ENCODE data around the gene PRICKLE2.

PRICKLE2 gene

GRCh38 chr3:64067506-64068346 is 157.5 kb downstream of the PRICKLE2 start:
- no peak for DNase-seq

GRCh38 chr3:64064804-64065203 is 160.5 kb downstream of the PRICKLE2 start:
- DNase-seq, result no peak

DNA sequence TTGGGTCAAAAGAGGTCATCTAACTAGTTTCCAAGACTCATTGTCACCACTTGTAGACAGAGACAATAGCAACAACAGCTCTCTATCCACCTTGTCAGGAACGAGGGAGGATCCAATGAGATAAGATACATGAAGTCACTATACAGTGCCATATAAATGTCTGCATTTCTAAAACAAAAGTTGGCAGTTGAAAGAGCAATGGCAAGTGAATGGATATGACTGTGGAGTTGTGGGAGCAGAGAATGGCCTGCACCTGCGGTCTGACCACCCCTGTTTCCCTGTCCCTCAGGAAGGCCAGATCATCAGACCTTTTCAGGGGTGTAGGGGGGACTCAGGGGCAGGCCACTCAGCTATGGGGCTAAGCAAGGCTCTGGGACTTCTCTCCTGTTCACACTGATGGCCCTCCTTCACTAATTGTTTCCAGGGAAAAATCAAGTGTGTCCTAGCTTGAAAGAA is 161.3 kb downstream of the PRICKLE2 start:
- DNase-seq, result no peak

- DNase-seq, result no peak
These were observed 161.9 kb downstream of the PRICKLE2 start for GRCh38 chr3:64063207-64063982.

DNA sequence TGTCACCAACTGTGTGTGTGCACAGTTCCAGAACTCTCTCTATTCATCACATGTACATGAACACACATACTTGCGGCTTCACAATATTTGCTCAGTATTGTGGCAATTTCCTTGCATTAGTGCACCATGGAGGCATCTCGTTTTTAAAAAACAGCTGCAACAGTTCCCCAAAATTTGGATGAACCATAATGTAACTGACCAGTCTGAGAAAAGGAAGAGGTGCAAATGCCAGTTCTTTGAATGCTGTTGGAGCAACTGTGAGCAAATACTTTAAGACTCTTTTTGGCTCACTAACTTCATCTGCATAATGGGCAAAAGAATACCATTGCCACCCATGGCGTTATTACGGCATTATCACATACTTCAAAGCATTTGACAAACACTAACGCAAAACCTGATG is 163.6 kb downstream of the PRICKLE2 start:
- DNase-seq, result no peak

GRCh38 chr3:64059484-64060175 is 165.6 kb downstream of the PRICKLE2 start:
- DNase-seq, result no peak

DNA sequence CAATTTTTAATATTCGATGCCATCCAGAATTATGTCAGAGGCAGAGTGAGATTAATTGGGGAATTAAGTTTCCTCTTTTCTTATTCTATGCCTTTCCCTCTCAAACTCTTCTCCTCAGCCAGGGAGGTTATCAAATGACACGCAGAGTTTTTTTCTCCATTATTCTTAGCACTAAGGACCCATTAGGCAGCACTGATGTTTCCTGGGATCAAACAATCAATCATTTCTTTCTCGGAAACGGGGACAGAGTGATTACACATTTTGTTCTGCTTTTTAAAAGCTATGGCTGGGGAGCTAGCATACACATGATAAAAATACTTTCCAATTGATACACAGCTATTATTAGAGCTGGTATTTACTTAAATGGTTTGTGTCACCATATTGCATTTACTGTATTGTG is 166.7 kb downstream of the PRICKLE2 start:
- no peak for DNase-seq

DNA sequence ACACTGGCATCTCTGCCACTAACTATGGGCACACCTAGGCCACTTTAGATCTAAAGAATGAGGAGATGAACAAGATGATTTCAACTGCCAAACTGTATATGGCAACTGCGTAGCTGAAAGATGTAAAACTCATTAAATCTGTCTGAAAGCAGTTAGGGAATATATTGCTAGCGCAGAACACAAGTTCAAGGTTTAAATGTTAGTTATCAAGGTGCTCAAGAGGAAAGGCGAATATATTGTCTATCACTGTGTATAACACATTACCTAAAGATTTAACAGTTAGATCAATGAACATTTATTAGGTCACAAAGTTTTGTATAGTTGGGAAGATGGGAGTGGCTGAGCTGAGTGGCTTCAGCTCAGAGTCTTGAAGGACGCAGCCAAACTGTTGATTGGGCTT is 168.0 kb downstream of the PRICKLE2 start:
- DNase-seq, result no peak

- DNase-seq, result no peak
These were observed 168.6 kb downstream of the PRICKLE2 start for GRCh38 chr3:64056606-64057180.

GRCh38 chr3:64055076-64055475 is 170.2 kb downstream of the PRICKLE2 start:
- no peak for DNase-seq

- no peak for DNase-seq
These were observed 170.8 kb downstream of the PRICKLE2 start for GRCh38 chr3:64054488-64054887.

- DNase-seq, result no peak
These were observed 171.7 kb downstream of the PRICKLE2 start for GRCh38 chr3:64053581-64053980.

DNA sequence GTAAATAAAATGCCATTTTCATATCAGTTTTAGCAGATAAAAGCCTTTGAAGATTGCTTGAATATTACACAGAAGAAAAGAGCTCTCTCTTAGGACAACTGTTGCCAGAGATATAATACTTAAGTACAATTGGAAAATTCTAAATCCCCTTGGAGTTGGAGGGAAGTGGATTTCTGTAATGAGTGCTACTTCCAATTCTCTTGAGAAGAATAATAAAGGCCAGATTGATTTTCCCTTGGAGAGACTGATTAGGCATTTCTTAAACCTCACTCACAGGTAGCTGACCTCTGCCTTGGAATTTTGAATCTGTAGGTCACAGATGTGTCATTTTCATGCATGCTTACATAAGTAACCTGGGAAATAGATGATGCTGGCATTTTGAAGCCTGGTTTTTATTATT is 172.1 kb downstream of the PRICKLE2 start:
- no peak for DNase-seq

DNA sequence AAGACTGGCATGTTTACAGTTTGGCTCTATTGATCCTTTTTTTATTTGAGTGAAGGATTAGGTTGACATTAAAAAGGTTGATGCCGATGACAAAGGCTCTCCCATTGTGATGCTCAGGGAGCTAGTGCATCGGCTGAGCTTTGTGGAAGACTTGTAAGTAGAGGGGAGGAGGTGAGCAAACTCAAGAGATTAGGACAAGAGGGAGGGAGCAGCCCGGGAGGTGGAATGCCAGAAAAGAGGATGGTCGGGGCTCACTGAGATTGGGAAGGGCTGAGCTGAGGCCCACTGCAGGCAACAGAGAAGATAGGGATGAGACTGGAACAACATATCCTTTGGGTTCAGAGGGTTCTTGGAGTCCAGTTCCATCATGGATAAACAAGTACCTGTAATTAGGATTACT is 175.4 kb downstream of the PRICKLE2 start:
- no peak for DNase-seq

GRCh38 chr3:64049136-64049535 is 176.1 kb downstream of the PRICKLE2 start:
- peak; percentile 8 for DNase-seq

- DNase-seq, result no peak
These were observed 176.6 kb downstream of the PRICKLE2 start for GRCh38 chr3:64048631-64049061.

- no peak for DNase-seq
These were observed 177.5 kb downstream of the PRICKLE2 start for GRCh38 chr3:64047787-64048186.

GRCh38 chr3:64046996-64047594 is 178.2 kb downstream of the PRICKLE2 start:
- no peak for DNase-seq

DNA sequence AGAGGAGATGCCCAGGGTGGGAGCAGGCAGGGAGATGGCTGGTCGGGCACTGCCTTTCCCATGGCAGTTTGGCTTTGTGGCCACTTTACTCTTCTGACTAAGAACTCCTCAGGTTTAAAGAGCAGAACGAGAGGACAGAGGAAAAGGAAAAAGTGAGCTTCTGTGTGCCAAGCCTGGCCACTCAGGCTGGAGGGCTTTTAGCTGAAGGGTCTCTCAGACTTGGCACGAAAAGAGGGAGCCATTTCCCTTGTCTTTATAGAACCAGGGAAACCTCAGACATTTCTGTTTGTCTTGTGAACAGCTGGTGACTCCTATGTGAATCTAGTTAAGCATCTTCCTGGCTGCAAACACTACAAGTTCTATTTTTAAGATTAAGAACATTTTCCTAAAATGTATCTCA is 178.7 kb downstream of the PRICKLE2 start:
- DNase-seq, result no peak

DNA sequence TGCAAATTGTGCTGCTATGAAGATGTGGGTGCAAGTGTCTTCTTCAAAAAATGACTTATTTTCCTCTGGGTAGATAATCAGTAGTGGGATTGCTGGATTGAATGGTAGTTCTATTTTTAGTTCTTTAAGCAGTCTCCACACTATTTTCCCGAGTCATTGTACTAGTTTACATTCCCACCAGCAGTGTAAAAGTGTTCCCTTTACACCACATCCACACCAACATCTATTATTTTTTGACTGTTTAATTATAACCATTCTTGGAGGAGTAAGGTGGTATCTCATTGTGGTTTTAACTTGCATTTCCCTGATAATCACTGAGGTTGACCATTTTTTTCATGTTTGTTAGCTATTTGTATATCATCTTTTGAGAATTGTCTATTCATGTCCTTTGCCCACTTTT is 182.3 kb downstream of the PRICKLE2 start:
- no peak for DNase-seq

All from stimulated activated CD4-positive, alpha-beta T cell treated with anti-CD3 and anti-CD28 coated beads, Interleukin-15, amount 100 ng/mL, for 24 hours (primary cell).